GM12864 (cell line): ENCODE results near the gene S100G.

Experiments used
- DNase-seq: peaks from one replicate; pipeline ENCODE4 v3.0.0-alpha.2; 2011; ENCODE audit warnings: low read depth
- H3K4me3 ChIP-seq: 2 replicates; pipeline ENCODE4 v1.5.1; 2011; ENCODE audit warnings: mild to moderate bottlenecking, low read depth, low read length, control low read depth
- CTCF ChIP-seq: IDR thresholded peaks from 2 replicates; pipeline ENCODE4 v1.5.1; 2011; ENCODE audit warnings: low read depth, mild to moderate bottlenecking, moderate library complexity, low read length, control low read depth, inconsistent platforms; ENCODE audit errors: missing control alignments

Gene S100G

DNA sequence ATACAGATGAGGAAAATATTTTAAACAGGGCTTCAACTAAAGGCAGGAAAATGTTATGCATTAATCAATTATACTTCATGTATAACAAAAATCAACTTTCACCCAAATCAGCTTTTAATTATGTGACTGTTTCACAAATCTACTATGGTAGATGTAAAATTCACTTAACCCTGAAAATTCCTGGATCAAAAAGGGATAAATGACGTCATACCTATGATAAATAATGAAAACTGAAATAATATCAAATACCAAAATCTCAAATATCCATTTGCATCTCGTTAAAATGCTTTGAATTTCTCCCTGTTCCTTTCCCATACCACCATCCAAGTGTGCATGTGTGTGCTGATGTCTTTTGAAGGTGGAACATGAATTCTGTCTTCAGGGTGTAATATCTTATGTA lies 11.5 kb downstream of the S100G start:
- DNase-seq, result no peak
- no peak overlapping the region for H3K4me3 ChIP-seq
- no peak for TF ChIP-seq CTCF

- no peak for TF ChIP-seq CTCF
- no peak for DNase-seq
Measured at GRCh38 chrX:16662402-16662801, 12.4 kb downstream of the S100G start.

GRCh38 chrX:16664074-16664473 lies 14.1 kb downstream of the S100G start:
- no peak for DNase-seq
- no peak overlapping the region for H3K4me3 ChIP-seq
- no peak for TF ChIP-seq CTCF

More at GRCh38 chrX:16662402-16662801, 12.4 kb downstream of the S100G start:
- no peak overlapping the region for H3K4me3 ChIP-seq

GRCh38 chrX:16664626-16665025 lies 14.7 kb downstream of the S100G start:
- no peak overlapping the region for H3K4me3 ChIP-seq
- DNase-seq, result no peak
- TF ChIP-seq CTCF, result no peak

- TF ChIP-seq CTCF, result no peak
- no peak for DNase-seq
Measured at GRCh38 chrX:16665089-16665488, 15.1 kb downstream of the S100G start.

GRCh38 chrX:16666541-16666940 lies 16.6 kb downstream of the S100G start:
- H3K4me3 ChIP-seq, result no peak overlapping the region
- no peak for TF ChIP-seq CTCF
- DNase-seq, result no peak

More at GRCh38 chrX:16665089-16665488, 15.1 kb downstream of the S100G start:
- H3K4me3 ChIP-seq, result no peak overlapping the region

GRCh38 chrX:16671005-16671404 lies 21.0 kb downstream of the S100G start:
- H3K4me3 ChIP-seq, result no peak overlapping the region
- no peak for TF ChIP-seq CTCF
- DNase-seq, result no peak
